C4-2B (cell line): Measurements from ENCODE around the gene CDH15.

Source experiments
- H3K27ac ChIP-seq: fragments of 450-650 bp; 2 replicates; pipeline ENCODE4 v1.5.1; 2017
- CTCF ChIP-seq: fragments of 450-650 bp; conservative IDR thresholded peaks from 2 replicates; pipeline ENCODE4 v1.5.1; 2017; ENCODE audit warnings: mild to moderate bottlenecking
- ZFX ChIP-seq: fragments of 450-650 bp; IDR thresholded peaks from 2 replicates; pipeline ENCODE4 v1.6.1; 2017

The CDH15 gene

GRCh38 chr16:89143201-89143741 is 28.3 kb upstream of the CDH15 start:
- no peak for TF ChIP-seq CTCF
- TF ChIP-seq ZFX: no peak
- H3K27ac ChIP-seq: no peak overlapping the region

DNA sequence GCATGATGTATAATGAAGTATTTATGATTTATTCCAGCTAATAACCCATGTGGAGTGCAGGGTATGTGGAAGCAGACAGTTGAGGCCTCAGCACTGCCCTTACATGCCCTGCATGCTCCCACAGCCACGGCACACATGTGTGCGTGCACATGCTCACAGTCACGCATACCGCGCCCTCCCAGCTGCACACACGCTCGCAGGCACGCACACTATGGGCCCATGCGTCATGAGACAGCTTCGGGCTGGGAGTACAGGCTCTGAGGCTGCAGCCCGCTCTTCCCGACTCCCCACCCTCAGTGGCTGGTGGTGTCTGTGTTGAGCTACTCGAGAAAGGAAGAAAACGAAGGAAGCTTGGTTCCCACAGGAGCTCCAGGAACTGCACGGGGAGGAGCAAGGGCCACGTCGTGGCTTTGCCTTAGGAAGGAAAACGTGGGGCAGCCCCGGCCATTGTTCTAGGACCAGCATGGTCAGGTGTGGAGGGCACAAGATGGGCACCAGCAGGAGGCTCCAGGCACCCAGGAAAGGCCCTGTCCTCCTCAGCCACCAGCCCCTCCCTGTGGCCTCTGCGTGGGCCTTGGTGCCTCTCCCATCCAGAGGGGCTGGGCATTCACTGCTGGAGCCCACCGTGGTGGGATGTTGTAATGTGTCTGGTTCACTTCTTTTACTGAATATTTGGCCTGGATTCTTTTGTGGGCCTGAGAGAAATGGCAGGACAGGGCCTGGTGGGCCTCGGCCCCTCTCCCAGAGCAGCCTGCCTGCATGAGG is 27.5 kb upstream of the CDH15 start:
- TF ChIP-seq ZFX (no peak), CTCF (no peak)
- H3K27ac ChIP-seq: no peak overlapping the region

GRCh38 chr16:89144681-89145080 is 26.9 kb upstream of the CDH15 start:
- no peak overlapping the region for H3K27ac ChIP-seq
- TF ChIP-seq ZFX (no peak), CTCF (no peak)

- TF ChIP-seq CTCF (no peak), ZFX (no peak)
- no peak overlapping the region for H3K27ac ChIP-seq
These were observed 26.0 kb upstream of the CDH15 start for GRCh38 chr16:89145406-89146161.

GRCh38 chr16:89146211-89147005 is 25.1 kb upstream of the CDH15 start:
- no peak overlapping the region for H3K27ac ChIP-seq
- TF ChIP-seq ZFX: no peak
- TF ChIP-seq CTCF: no peak

- no peak overlapping the region for H3K27ac ChIP-seq
- TF ChIP-seq ZFX: no peak
- no peak for TF ChIP-seq CTCF
These were observed 24.3 kb upstream of the CDH15 start for GRCh38 chr16:89147085-89147817.
